Measurements from ENCODE around the gene CD5L.

CD5L gene

GRCh38 chr1:157813269-157813668 lies 28.3 kb downstream of the CD5L start:
- ATAC-seq (no peak), DNase-seq (no peak)

GRCh38 chr1:157806431-157807149 lies 35.0 kb downstream of the CD5L start:
- ATAC-seq, result peak; percentile 78

GRCh38 chr1:157803851-157804250 lies 37.8 kb downstream of the CD5L start:
- DNase-seq, result no peak
- ATAC-seq, result no peak

More at GRCh38 chr1:157806431-157807149, 35.0 kb downstream of the CD5L start:
- peak; percentile 17 for DNase-seq

- ATAC-seq, result no peak
These were observed 41.6 kb downstream of the CD5L start for GRCh38 chr1:157799996-157800395.

DNA sequence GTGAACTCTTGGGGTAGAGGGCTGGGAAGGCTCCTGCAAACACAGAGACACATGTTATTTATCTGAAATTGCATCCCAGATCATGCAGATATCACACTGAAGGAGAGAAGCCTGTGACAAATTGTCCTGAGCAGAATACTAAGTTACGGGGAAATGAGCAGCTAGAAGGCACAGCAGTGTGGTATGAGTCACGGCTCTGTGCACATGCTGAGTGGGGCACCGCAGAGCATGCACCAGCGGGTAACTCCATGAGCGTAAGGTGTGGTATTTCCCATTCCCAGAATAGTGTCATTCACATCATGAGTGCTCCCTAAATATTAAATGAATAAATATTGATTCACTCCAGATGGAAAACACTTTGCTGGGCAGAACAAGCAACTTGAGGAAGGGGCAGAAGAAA lies 43.4 kb downstream of the CD5L start:
- DNase-seq (no peak), ATAC-seq (no peak)

More at GRCh38 chr1:157799996-157800395, 41.6 kb downstream of the CD5L start:
- no peak for DNase-seq

- no peak for ATAC-seq
These were observed 56.4 kb downstream of the CD5L start for GRCh38 chr1:157785248-157785647.

GRCh38 chr1:157784801-157785200 lies 56.8 kb downstream of the CD5L start:
- ATAC-seq (no peak), DNase-seq (no peak)

More at GRCh38 chr1:157785248-157785647, 56.4 kb downstream of the CD5L start:
- no peak for DNase-seq

- no peak for ATAC-seq
- DNase-seq, result no peak
These were observed 58.7 kb downstream of the CD5L start for GRCh38 chr1:157782931-157783330.

DNA sequence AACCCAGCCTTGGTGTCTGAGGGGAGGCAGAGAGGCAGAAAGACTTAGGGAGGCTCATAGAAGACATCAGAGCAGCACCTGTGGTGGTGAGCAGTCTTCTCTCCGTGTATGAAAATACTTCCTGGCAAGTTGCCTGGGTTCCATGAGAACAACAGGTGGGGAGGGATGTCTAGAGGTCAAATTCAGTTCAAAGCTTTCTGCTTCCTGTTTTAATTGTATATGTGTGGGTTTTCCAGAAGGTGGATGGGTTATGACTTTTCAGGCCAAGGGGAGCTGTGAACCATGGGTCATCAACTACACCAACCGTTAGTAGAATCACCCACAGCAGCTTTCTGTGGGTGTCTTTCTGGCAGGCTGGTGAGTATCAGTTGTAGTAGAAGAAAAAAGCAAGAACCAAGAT lies 60.6 kb downstream of the CD5L start:
- ATAC-seq (no peak), DNase-seq (no peak)
